Naive B cell (primary cell): Measurements from ENCODE around the gene RPL28. TPM values are rescaled to one million over a fixed set of nuclear protein-coding genes. Genes with fewer than 3 reads are reported as not detected.
"Not testable (repeated sequence)": the region's sequence is repeated elsewhere in the genome, so short reads cannot be mapped to it uniquely, and the experiment has no call there.

ENCODE experiments used
- ATAC-seq, 2 donors: fragments of 150-1000 bp; cut with Tn5 transposase; 2 replicates each; pipeline ENCODE4 v1.10.0; 2021; ENCODE audit warnings: low read depth in 2 of 2, mild to moderate bottlenecking in 2 of 2, moderate library complexity in 2 of 2
- DNase-seq: peaks from one replicate; pipeline ENCODE4 v3.0.0; 2022
- H3K27ac Mint-ChIP-seq, 6 donors: one replicate each; pipeline ENCODE4 v1.8.0; 2020 to 2022; ENCODE audit warnings: mild to moderate bottlenecking in 6 of 6, mixed read lengths in 6 of 6, moderate library complexity in 5 of 6, inconsistent platforms in 2 of 6
- H3K27me3 Mint-ChIP-seq, 3 donors: one replicate each; pipeline ENCODE4 v1.8.0; 2021 to 2022; ENCODE audit warnings: mixed read lengths in 3 of 3, mild to moderate bottlenecking in 1 of 3
- H3K36me3 Mint-ChIP-seq, 2 donors: one replicate each; pipeline ENCODE4 v1.8.0; 2020 to 2022; ENCODE audit warnings: mixed read lengths in 2 of 2, inconsistent platforms in 1 of 2, mild to moderate bottlenecking in 1 of 2
- H3K4me1 Mint-ChIP-seq, 3 donors: one replicate each; pipeline ENCODE4 v1.8.0; 2020 to 2022; ENCODE audit warnings: mixed read lengths in 3 of 3, inconsistent platforms in 1 of 3, mild to moderate bottlenecking in 1 of 3, moderate library complexity in 1 of 3
- H3K4me3 Mint-ChIP-seq, 8 donors: one replicate each; pipeline ENCODE4 v1.8.0; 2020 to 2022; ENCODE audit warnings: mild to moderate bottlenecking in 8 of 8, mixed read lengths in 8 of 8, moderate library complexity in 8 of 8, inconsistent platforms in 2 of 8
- H3K9me3 Mint-ChIP-seq, 7 donors: one replicate each; pipeline ENCODE4 v1.8.0; 2020 to 2022; ENCODE audit warnings: mixed read lengths in 7 of 7, mild to moderate bottlenecking in 5 of 7, inconsistent platforms in 2 of 7, moderate library complexity in 1 of 7
- polyA plus RNA-seq, 6 donors: library from polyadenylated mRNA; unstranded; fragments of 300-500 nt; fragmentation: Illumina TruSeq; gene quantifications; one replicate each; pipeline ENCODE4 v1.2.3, GENCODE V29; 2021; ENCODE audit warnings: low read depth in 6 of 6

Gene RPL28
- polyA plus RNA-seq, 6 donors from 2014 or later: 229 to 734 (median 601) TPM

DNA sequence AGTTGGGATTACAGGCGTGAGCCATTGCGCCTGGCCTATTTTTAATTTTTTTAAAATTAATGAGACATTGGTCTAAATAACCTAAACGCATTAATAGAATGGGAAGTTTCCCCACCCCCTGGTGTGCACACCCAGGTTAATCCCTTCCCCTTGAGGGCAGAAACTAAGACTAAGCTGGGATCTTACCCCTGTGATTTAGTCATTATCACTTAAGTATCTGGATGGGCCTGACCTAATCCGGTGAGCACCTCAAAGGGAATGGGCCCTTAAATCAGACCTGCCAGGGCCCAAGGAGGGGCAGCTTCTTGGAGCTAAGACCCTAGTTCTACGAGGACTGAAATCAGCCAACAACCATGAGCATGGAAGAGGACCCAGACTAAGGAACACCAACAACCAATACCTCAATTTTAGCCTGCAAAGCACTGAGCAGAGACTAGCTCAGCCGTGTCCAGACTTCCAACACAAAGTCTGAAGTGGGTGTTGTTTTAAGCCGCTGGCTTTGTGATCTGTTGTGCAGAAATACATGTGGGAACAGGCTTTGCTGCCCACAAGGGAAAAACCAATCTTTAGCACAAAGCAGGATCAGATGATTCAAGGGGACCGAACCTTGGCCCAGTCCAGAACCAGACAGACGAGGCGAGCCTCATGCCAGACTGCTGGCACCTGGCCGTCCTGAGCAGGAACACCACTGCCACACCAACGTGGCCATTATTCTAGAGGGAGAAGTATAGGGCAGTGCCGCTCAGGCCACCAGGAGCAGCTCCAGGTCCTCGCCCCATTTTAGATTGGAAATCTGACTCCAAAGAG, 14.8 kb downstream of the RPL28 start:
- H3K27ac Mint-ChIP-seq: no peak overlapping the region
- H3K4me1 Mint-ChIP-seq: peaks cover 3 to 8% (median 4%) of the 10 kb centered on the region in 3 donors
- peak overlapping the region in 2 of 8 donors; percentile 3 to 53 for H3K4me3 Mint-ChIP-seq
- DNase-seq (no peak), ATAC-seq (no peak)
- H3K9me3 Mint-ChIP-seq: no peaks in the 10 kb centered on the region
- no peaks in the 10 kb centered on the region for H3K27me3 Mint-ChIP-seq
- H3K36me3 Mint-ChIP-seq: peaks cover 6 to 8% of the 10 kb centered on the region in 2 donors

DNA sequence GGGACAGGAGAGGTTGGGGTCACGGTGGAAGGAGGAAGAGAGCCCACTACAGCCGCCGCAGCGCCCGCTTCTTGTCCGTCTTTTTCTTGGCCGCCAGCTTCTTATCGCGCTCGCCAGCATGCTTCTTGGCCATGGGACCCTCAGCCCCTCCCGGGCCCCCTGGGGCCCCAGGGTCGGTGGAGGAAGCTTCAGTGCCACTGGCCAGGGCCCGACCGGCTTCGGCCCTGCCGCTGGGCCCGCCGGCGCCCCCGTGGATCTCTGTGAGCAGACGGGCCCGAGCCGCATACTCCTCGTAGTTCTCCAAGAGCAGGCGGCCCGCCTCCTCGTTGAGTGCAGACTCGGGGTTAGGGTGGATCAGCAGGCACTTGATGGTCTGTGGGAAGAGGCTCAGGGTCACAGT, 15.7 kb downstream of the RPL28 start:
- H3K27ac Mint-ChIP-seq, H3K4me3 Mint-ChIP-seq, H3K9me3 Mint-ChIP-seq, ATAC-seq, DNase-seq, H3K27me3 Mint-ChIP-seq: not testable (repeated sequence)
- Mint-ChIP-seq H3K4me1 (peaks cover 12 to 17% (median 13%) of the 10 kb centered on the region in 3 donors), H3K36me3 (peaks cover 12 to 17% of the 10 kb centered on the region in 2 donors)

DNA sequence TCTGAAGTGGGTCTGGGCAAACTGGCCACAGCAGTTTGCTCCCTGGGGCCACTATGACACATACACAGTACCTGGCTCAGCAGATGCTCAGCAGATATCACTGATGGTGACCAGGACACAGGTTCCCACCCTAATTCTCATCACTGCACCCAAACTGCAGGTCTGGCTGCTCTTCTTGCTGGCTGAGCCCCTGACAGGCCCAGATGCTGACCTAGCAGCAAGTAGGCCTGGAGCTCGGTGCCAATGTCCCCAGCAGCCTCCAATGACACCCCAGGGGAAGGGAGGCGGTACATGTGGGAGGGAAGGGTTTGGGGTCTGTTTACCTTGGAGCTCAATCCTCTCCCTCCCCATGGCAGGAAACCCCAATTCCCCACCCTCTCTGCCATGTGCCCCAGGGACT, 16.8 kb downstream of the RPL28 start:
- peak overlapping the region in 1 of 8 donors; percentile 30 for H3K4me3 Mint-ChIP-seq
- no peaks in the 10 kb centered on the region for H3K27me3 Mint-ChIP-seq
- ATAC-seq: no peak
- H3K36me3 Mint-ChIP-seq: peaks cover 12 to 24% of the 10 kb centered on the region in 2 donors
- no peaks in the 10 kb centered on the region for H3K9me3 Mint-ChIP-seq
- peak overlapping the region in 1 of 6 donors; percentile 41 for H3K27ac Mint-ChIP-seq
- peaks cover 17 to 22% (median 18%) of the 10 kb centered on the region in 3 donors for H3K4me1 Mint-ChIP-seq
- no peak for DNase-seq

DNA sequence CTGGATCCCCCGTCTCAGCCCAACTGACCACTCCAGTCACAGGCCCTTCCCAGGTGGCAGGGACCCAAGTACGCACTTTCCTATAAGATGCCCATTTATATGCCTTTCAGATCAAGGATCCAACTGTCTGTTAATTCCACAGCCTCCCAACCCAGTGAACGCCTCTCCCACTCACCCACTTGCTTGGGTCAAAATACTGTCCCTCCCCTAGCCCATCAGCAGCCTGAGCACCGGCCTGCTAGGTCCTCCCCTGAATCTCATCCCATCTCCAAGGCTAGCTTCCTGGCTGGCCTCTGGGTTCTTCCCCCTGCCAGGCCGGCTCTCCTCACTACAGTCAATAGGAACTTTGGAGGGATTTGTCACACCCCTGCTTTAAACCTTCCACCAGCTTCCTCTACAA, 19.9 kb downstream of the RPL28 start:
- peaks cover 2 to 11% (median 6%) of the 10 kb centered on the region in 7 donors for H3K9me3 Mint-ChIP-seq
- H3K4me1 Mint-ChIP-seq: peaks cover 20 to 31% (median 26%) of the 10 kb centered on the region in 3 donors
- peak overlapping the region in 6 of 8 donors; percentile 78 to 92 (median 86) for H3K4me3 Mint-ChIP-seq
- no peaks in the 10 kb centered on the region for H3K27me3 Mint-ChIP-seq
- no peak for ATAC-seq
- peak overlapping the region in 5 of 6 donors; percentile 28 to 94 (median 91) for H3K27ac Mint-ChIP-seq
- DNase-seq: no peak
- peaks cover 12 to 26% of the 10 kb centered on the region in 2 donors for H3K36me3 Mint-ChIP-seq

DNA sequence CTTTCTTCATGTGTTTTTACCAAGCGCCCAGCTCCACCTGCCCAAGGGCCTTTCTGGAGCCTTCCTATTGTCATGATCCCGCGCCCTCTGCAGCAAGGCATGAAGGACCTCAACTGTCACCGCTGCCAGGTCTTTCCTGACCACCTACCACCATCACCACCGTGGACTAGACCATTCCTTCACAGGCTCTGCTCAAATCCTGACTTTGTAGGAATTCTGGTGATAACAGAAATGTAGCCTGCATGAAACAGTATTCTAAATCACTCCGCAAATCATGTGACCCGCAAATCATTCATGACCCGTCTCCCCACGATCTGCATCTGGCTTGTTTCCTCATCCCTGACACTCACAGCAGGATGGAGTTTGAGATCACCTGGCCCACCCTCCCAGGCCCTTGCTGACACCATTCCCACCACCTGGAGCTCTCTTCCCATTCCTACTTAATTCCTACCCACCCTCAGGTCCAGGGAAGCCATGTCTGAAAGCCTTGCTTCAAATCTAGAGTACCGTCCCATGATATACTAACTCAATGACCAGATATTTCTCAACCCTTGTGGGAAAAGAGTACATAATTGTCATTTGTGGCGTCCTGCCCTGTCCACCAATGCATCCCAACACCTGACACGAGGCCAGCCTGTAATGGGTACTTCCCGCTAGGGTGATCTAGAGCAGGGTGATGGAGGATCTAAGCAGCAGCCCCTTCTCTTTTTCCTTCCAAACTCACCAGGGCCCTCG, 20.5 kb downstream of the RPL28 start:
- peaks cover 2 to 11% (median 8%) of the 10 kb centered on the region in 7 donors for H3K9me3 Mint-ChIP-seq
- peaks cover 12 to 26% of the 10 kb centered on the region in 2 donors for H3K36me3 Mint-ChIP-seq
- peak overlapping the region; percentile 78 to 92 (median 88) for H3K4me3 Mint-ChIP-seq
- no peaks in the 10 kb centered on the region for H3K27me3 Mint-ChIP-seq
- H3K27ac Mint-ChIP-seq: peak overlapping the region; percentile 76 to 99 (median 94)
- no peak for ATAC-seq
- DNase-seq: no peak
- peaks cover 20 to 31% (median 26%) of the 10 kb centered on the region in 3 donors for H3K4me1 Mint-ChIP-seq

DNA sequence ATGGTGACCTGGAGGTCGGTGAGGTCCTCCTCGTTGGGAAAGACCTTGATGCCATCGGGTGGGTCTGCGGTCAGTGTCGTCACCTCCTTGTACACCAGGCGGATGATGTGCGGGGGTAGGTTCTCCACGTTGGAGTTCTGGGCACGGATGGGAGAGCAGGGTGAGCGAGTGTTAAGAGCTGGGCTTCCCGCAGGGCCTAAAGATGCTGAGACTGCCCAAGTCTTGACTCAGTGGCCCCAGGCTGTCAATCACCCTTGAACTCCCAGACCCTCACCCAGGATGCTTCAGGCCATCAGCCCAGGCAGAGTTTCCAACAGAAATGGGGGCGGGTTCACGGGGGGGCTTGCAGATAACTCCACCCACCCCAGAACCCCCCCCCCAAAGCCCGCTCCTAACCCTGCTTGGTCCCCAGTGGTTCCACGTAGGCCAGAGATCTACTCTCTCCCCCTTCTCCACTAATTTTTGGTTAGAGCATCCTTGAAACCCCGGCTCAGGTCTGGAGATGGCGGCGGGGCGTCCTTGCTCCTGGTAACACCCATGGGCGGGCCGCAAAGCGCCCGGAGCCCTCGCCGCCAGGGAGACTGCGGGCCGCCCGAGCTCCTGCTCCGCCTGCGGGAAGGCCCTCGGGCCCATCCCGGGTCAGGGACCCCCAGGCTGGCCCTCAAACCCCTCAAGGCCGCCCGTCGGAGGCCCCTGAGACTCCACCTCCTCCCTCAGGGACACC, 21.3 kb downstream of the RPL28 start:
- Mint-ChIP-seq H3K4me1 (peaks cover 20 to 31% (median 23%) of the 10 kb centered on the region in 3 donors), H3K27me3 (no peaks in the 10 kb centered on the region), H3K4me3 (peak overlapping the region; percentile 78 to 99 (median 91)), H3K27ac (peak overlapping the region; percentile 76 to 99 (median 94)), H3K9me3 (peaks cover 2 to 11% (median 8%) of the 10 kb centered on the region in 7 donors), H3K36me3 (peaks cover 10 to 26% of the 10 kb centered on the region in 2 donors)
- ATAC-seq (no peak), DNase-seq (no peak)

DNA sequence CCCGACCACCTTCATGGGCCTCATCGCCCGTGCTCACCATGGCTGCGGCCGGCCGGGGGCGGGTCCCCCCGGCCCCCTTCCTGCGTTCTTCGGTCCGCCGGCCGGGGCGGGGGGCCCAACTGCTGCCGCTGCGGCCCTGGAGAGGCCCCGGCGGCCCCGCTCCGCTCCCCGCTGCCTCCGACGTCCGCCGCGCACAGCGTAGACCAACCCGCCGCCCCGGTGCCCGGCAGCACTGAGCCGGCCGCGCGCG, 21.7 kb downstream of the RPL28 start, which contains the start of gene UBE2S:
Gene UBE2S (minus strand): TSS at position 239 of the 250 bp plus-strand sequence. CDS start 199 bp downstream, at position 40.
- H3K36me3 Mint-ChIP-seq: peaks cover 8 to 26% of the 10 kb centered on the region in 2 donors
- peak in 1 of 2 donors; percentile 1 for ATAC-seq
- H3K27me3 Mint-ChIP-seq, DNase-seq: not testable (repeated sequence)
- H3K9me3 Mint-ChIP-seq: peaks cover 2 to 11% (median 8%) of the 10 kb centered on the region in 7 donors
- peak within 1 kb of the TSS; percentile 98 to 100 (median 100) for H3K27ac Mint-ChIP-seq
- H3K4me3 Mint-ChIP-seq: peak within 1 kb of the TSS; percentile 91 to 99 (median 94)
- peaks cover 20 to 31% (median 23%) of the 10 kb centered on the region in 3 donors for H3K4me1 Mint-ChIP-seq

DNA sequence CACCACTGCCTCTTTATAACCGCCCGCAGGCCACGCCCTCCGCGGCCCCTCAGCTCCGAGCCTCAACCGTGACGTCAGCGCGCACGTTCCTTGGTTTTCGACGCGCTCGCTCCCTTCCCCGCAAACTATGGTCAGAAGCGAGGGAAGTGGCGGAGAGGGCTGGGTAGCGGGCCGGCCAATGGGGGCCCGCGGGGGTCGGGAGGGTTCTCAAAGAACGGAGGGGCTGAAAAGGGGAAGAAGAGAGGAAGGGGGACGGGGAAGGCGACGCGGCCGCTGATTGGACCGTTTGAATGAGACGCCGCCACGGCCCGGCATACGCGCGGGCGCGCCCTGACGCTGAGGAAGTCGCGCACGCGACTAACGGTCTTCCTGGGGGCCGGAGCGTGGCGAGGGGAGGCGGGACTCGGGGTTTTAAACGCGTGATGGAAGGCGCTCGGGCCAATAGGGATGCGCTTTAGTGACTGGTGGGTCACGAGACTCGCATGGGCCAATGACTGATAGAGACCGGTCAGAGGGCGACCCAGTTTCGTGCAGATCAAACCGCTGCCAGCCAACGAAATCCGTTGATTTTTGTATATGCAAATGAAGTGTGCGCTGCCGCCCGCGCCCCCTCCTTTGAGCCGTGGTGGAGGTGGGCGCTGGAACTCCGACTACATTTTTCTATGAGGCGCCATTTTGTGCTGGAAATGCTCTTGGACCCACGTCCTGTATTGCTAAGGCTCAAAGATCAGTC, 22.2 kb downstream of the RPL28 start:
- peak overlapping the region; percentile 91 to 99 (median 94) for H3K4me3 Mint-ChIP-seq
- peaks cover 2 to 11% (median 8%) of the 10 kb centered on the region in 7 donors for H3K9me3 Mint-ChIP-seq
- H3K4me1 Mint-ChIP-seq: peaks cover 20 to 31% (median 23%) of the 10 kb centered on the region in 3 donors
- H3K36me3 Mint-ChIP-seq: peaks cover 8 to 25% of the 10 kb centered on the region in 2 donors
- H3K27ac Mint-ChIP-seq: peak overlapping the region; percentile 98 to 100 (median 100)
- no peaks in the 10 kb centered on the region for H3K27me3 Mint-ChIP-seq
- peak; percentile 98 for DNase-seq
- peak; percentile 83 to 87 for ATAC-seq

DNA sequence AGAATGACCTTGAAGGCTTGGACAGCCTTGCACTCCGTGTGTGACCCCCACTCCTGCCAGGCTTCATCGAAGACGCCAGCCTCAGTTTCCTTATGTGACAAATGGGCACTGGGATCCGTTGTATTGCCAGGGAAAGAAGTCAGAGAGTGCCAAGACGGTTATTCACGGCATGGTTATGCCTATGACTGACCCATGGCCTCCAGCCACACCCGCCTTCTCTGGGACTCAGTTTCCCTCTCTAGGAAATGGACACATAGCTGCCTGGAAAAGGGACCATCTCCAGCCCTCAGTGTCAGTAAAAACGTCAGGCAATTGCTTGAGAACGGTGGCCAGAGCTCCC, 22.8 kb downstream of the RPL28 start:
- H3K36me3 Mint-ChIP-seq: peaks cover 8 to 20% of the 10 kb centered on the region in 2 donors
- DNase-seq: no peak
- H3K4me3 Mint-ChIP-seq: peak overlapping the region; percentile 91 to 99 (median 94)
- H3K4me1 Mint-ChIP-seq: peaks cover 19 to 31% (median 20%) of the 10 kb centered on the region in 3 donors
- no peaks in the 10 kb centered on the region for H3K27me3 Mint-ChIP-seq
- H3K27ac Mint-ChIP-seq: peak overlapping the region; percentile 98 to 100 (median 100)
- no peak for ATAC-seq
- H3K9me3 Mint-ChIP-seq: peaks cover 2 to 11% (median 8%) of the 10 kb centered on the region in 7 donors

DNA sequence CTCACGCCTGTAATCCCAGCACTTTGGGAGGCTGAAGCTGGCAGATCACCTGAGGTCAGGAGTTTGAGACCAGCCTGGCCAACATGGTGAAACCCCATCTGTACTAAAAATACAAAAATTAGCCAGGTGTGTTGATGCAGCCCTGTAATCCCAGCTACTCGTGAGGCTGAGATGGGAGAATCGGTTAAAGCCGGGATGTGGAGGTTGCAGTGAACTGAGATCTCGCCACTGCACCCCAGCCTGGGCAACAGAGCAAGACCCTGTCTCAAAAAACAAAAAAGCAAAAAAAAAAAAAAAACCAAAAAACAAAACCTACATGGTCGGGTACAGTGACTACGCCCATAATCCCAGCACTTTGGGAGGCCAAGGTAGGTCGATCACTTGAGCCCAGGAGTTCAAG, 23.4 kb downstream of the RPL28 start:
- Mint-ChIP-seq H3K9me3 (peaks cover 2 to 11% (median 8%) of the 10 kb centered on the region in 7 donors), H3K4me1 (peaks cover 19 to 31% (median 20%) of the 10 kb centered on the region in 3 donors), H3K27ac (peak overlapping the region; percentile 71 to 100 (median 98)), H3K36me3 (peaks cover 8 to 20% of the 10 kb centered on the region in 2 donors), H3K4me3 (peak overlapping the region in 7 of 8 donors; percentile 66 to 96 (median 92))
- H3K27me3 Mint-ChIP-seq, DNase-seq, ATAC-seq: not testable (repeated sequence)

DNA sequence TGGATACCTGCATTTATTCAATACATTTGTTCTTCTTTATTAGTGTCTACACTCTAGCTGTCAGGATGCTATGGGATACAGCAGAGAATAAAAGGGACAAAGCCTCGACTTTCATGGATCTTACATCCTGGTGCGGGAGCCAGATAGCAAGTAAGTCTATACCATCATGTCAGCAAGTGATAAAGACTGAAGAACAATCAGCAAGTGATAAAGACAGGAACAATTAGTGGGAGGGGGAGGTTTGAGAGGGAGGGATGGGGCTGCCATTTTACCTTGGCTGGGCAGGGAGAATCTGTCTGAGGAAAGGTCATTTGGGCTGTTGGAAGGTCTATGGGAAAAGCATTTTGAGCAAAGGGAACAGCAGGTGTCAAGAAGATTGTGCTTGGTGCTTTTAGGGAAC, 24.4 kb downstream of the RPL28 start:
- Mint-ChIP-seq H3K27ac (peak overlapping the region in 2 of 6 donors; percentile 40 to 92), H3K27me3 (no peaks in the 10 kb centered on the region), H3K4me3 (peak overlapping the region in 3 of 8 donors; percentile 1 to 74 (median 29)), H3K36me3 (peaks cover 8 to 20% of the 10 kb centered on the region in 2 donors), H3K4me1 (peaks cover 19 to 31% (median 20%) of the 10 kb centered on the region in 3 donors), H3K9me3 (peaks cover 2 to 11% (median 8%) of the 10 kb centered on the region in 7 donors)
- ATAC-seq (no peak), DNase-seq (no peak)

DNA sequence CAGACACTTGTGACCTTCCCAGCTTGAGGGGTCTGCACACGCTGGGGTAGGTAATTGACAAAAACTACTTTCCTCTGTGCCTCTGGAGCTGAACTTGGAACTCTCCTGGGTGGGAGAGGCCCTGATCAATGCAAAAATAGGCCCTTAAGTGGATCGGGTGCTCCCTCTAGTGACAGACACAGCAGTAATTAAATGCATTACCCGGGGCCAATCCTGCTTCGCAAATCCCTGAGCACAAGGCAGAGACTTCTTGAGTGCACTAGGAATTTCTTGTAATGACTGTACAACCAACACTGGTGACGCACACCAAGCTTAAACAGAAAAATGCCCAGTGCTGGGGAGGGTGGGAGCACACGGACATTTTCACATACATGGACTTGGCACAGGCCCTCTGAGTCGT, 32.5 kb downstream of the RPL28 start:
- no peak overlapping the region for H3K27ac Mint-ChIP-seq

More for the DNA sequence above, 32.5 kb downstream of the RPL28 start:
- H3K4me3 Mint-ChIP-seq: no peak overlapping the region
- peaks cover 0 to 4% (median 0%) of the 10 kb centered on the region in 3 donors for H3K4me1 Mint-ChIP-seq
- DNase-seq: peak; percentile 47
- no peaks in the 10 kb centered on the region for H3K9me3 Mint-ChIP-seq
- peaks cover 0 to 14% (median 5%) of the 10 kb centered on the region in 3 donors for H3K27me3 Mint-ChIP-seq
- ATAC-seq: peak; percentile 69 to 71
- H3K36me3 Mint-ChIP-seq: no peaks in the 10 kb centered on the region
